Adipocyte (in vitro differentiated cells): Measurements from ENCODE around the gene KNCN.

Experiments used
- DNase-seq: peaks from one replicate; pipeline ENCODE4 v3.0.0-alpha.2; 2015; ENCODE audit warnings: low read depth
- H3K27me3 ChIP-seq: replicated peaks from 2 replicates; pipeline ENCODE4 v1.7.0; 2013; ENCODE audit warnings: mild to moderate bottlenecking, low read length, moderate library complexity; ENCODE audit not compliant: control insufficient read depth, insufficient read depth
- H3K36me3 ChIP-seq: 2 replicates; pipeline ENCODE4 v1.7.0; 2013; ENCODE audit warnings: low read length, mild to moderate bottlenecking, moderate library complexity; ENCODE audit not compliant: control insufficient read depth, insufficient read depth, severe bottlenecking
- H3K4me1 ChIP-seq: 2 replicates; pipeline ENCODE4 v1.7.0; 2013; ENCODE audit warnings: mild to moderate bottlenecking, low read length, moderate library complexity; ENCODE audit not compliant: control insufficient read depth, insufficient read depth
- H3K4me3 ChIP-seq: 2 replicates; pipeline ENCODE4 v1.7.0; 2013; ENCODE audit warnings: mild to moderate bottlenecking, low read length, moderate library complexity
- H3K9ac ChIP-seq: 2 replicates; pipeline ENCODE4 v1.7.0; 2013; ENCODE audit warnings: mild to moderate bottlenecking, low read length, moderate library complexity
- H3K9me3 ChIP-seq: 2 replicates; pipeline ENCODE4 v1.7.0; 2013; ENCODE audit warnings: mild to moderate bottlenecking, low read length, moderate library complexity; ENCODE audit not compliant: control insufficient read depth

The KNCN gene

DNA sequence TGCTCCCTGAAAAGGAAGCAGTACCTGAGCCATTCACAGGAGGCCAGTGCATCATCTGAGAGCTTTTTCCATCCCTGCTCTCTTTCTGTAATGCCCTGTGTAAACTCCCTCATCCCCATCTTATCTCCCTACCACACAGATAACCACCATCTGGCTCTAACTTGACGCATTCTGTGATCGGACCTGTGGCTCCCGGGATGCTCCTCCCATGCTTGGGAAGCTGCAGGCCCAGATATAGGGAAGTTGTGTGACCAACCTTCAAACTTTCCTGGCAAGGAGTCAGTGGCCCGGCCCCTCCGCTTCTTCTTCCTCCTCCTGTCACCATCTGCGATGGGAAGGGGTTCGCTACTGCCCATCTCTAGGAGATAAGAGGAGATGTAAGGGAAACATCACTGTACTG is 31.5 kb upstream of the KNCN start:
- DNase-seq, result no peak
- peaks cover 53% of the 10 kb centered on the region for H3K36me3 ChIP-seq
- H3K27me3 ChIP-seq, result no peaks in the 10 kb centered on the region
- no peaks in the 10 kb centered on the region for H3K9me3 ChIP-seq
- peaks cover 7% of the 10 kb centered on the region for H3K4me1 ChIP-seq
- H3K9ac ChIP-seq, result no peak overlapping the region
- H3K4me3 ChIP-seq, result no peak overlapping the region

DNA sequence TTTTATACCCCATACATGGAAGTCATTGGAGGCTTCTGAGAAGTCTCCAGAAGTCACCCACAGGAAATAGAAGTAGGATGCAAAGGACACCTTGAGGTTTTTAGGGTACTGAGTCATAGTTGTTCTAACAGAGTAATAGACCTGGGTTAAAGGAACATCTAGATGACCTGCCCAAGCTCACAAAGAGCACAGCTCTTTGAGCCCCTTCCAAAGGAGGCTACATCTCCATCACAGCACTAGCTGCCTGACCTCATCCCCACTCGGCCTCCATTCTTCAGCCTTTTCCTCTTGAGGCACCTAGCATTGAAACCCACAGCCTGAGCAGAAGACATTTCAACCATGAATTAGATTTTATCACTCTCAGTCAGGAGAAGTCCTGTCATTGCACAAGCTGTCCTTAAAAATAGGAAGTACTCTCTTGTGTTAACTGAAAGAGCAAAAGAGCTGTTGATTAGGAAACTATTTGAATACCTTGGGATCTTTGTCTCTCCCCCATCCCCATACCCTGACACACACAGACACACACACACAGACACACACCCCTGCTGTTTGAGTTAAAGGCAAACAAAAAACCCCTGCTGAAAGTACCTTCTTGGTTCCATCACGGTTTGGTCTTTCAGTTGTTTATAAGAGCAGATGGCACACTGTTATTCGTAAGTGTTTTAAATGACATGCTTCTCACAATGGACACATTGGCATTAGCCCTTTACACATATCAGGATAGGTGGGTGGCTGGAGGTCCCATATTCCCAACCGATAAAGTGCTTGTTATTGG is 30.4 kb upstream of the KNCN start:
- no peaks in the 10 kb centered on the region for H3K27me3 ChIP-seq
- H3K4me1 ChIP-seq, result peaks cover 7% of the 10 kb centered on the region
- no peak overlapping the region for H3K9ac ChIP-seq
- H3K4me3 ChIP-seq, result no peak overlapping the region
- DNase-seq, result no peak
- peaks cover 60% of the 10 kb centered on the region for H3K36me3 ChIP-seq
- H3K9me3 ChIP-seq, result no peaks in the 10 kb centered on the region

DNA sequence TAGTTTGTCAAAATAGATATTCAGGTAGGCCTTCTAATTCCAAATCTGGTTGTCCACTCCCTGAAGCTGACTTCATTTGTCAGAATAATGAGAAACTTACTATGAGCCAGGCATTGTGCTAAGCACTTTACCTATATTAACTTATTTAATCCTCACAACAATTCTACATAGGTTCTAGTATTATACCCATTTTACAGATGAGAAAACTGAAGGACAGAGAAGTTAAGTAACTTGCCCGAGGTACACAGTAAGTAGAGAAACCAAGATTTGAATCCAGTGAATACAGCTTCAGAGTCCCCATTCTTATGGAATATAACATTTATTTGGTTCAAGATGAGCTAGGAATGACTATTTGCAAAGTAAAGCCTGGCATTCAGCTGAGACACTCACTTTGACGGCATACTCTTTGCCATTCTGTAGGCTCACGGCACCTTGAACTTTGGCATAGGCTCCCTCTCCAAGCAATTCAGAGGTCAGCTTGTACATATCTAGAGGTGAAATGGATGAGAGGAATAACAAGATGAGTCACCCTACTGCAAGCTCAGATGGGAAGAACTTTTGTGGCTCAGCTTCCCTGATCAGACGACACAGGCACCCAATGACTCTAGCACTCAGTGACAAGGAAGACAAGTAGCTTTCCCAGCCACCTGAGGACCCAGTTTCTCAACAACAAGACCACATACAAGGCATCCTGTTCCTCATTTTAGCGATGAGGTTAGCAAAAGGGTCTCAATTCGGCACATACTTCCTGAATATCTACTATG is 28.9 kb upstream of the KNCN start:
- H3K9ac ChIP-seq, result no peak overlapping the region

DNA sequence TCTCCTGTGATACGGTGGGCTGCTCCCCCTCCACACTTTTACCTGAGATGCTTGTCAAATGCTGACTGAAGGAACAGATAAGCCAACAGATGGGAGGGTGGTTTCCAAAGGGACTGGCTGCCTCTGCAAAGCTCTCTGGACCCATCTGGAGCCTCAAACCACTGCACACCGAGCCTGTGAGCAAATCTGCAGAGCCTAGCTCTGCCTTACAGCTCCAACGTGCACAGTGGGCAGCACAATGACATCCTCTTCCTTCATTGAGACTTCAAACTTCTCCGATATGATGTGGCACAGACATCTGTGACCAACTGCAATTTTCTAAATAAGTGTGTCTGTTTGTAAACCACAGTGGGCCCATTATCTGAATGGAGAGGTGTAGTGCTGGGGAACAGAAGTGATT is 26.2 kb upstream of the KNCN start:
- Histone ChIP-seq H3K9me3 (no peaks in the 10 kb centered on the region), H3K9ac (no peak overlapping the region), H3K36me3 (peaks cover 48% of the 10 kb centered on the region), H3K4me1 (peaks cover 17% of the 10 kb centered on the region), H3K4me3 (no peak overlapping the region), H3K27me3 (no peaks in the 10 kb centered on the region)
- DNase-seq, result no peak

More for the DNA sequence above, 28.9 kb upstream of the KNCN start:
- H3K4me1 ChIP-seq, result peaks cover 7% of the 10 kb centered on the region
- peaks cover 68% of the 10 kb centered on the region for H3K36me3 ChIP-seq
- no peak for DNase-seq
- H3K27me3 ChIP-seq, result no peaks in the 10 kb centered on the region
- no peaks in the 10 kb centered on the region for H3K9me3 ChIP-seq
- no peak overlapping the region for H3K4me3 ChIP-seq

DNA sequence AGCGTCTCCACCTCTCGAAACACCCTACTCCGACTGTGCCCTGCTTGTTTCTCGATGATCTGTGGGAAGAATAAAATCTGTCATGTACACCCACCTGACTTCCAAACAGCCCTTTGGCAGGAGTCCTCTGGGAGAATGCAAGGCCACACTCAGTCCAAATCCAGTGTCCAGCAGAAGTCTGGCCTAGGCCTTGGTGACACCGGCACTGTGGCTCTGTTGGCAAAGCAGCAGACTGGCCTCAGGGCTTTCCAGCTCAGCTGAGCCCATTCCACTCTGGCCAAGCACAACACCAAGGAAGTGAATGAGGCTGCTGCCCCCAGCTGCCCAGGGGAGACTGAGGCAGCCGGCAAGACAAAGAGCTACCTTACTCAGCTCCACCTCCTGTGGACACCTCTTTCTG is 25.1 kb upstream of the KNCN start:
- peaks cover 22% of the 10 kb centered on the region for H3K4me1 ChIP-seq
- H3K9me3 ChIP-seq, result no peaks in the 10 kb centered on the region
- H3K36me3 ChIP-seq, result peaks cover 40% of the 10 kb centered on the region

DNA sequence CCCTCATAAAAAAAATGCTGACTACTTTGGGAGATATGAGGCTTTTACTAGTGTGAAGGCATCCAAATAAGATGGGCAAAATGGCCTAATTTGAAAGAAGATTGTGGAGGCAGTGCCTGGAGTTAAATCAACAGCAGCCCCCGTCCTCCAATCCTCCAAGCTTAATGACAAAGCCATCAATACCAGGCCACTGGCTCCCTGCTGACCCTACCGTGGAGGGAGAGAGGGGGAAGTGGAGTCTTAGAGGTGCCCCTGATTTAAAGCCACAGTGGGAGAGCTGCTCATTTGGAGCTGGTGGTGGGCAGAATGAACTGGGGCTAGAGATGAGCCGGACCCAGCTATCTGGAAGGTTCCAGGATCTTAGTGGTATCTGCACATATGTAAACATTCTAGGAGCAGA is 24.3 kb upstream of the KNCN start:
- Histone ChIP-seq H3K36me3 (peaks cover 40% of the 10 kb centered on the region), H3K4me1 (peaks cover 22% of the 10 kb centered on the region)

More for the DNA sequence above, 25.1 kb upstream of the KNCN start:
- H3K9ac ChIP-seq, result no peak overlapping the region
- H3K4me3 ChIP-seq, result no peak overlapping the region
- no peaks in the 10 kb centered on the region for H3K27me3 ChIP-seq
- DNase-seq, result no peak

DNA sequence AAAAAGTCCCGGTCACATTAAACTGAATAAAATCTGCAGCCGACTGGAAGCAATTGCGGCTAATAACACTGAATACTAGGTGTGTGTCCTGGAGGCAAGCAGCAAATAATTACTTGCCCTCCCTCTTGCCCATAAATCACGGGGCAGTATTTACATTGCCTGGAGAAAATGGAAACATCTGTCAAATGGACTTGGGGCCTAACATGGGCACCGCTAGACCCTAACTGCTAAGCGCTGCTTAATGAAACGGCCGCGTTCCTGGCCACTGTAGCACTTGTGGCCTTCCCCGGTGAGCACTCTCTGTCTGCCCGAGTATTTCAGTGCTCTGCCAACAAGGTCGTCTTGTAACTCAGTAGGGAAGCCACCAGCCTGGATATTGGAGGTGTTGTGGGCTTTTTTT is 23.9 kb upstream of the KNCN start:
- Histone ChIP-seq H3K9me3 (no peaks in the 10 kb centered on the region), H3K4me3 (no peak overlapping the region), H3K36me3 (peaks cover 39% of the 10 kb centered on the region), H3K9ac (no peak overlapping the region), H3K4me1 (peaks cover 22% of the 10 kb centered on the region), H3K27me3 (no peaks in the 10 kb centered on the region)
- DNase-seq, result no peak

More for the DNA sequence above, 24.3 kb upstream of the KNCN start:
- Histone ChIP-seq H3K9me3 (no peaks in the 10 kb centered on the region), H3K27me3 (no peaks in the 10 kb centered on the region), H3K4me3 (no peak overlapping the region), H3K9ac (no peak overlapping the region)
- DNase-seq, result no peak

DNA sequence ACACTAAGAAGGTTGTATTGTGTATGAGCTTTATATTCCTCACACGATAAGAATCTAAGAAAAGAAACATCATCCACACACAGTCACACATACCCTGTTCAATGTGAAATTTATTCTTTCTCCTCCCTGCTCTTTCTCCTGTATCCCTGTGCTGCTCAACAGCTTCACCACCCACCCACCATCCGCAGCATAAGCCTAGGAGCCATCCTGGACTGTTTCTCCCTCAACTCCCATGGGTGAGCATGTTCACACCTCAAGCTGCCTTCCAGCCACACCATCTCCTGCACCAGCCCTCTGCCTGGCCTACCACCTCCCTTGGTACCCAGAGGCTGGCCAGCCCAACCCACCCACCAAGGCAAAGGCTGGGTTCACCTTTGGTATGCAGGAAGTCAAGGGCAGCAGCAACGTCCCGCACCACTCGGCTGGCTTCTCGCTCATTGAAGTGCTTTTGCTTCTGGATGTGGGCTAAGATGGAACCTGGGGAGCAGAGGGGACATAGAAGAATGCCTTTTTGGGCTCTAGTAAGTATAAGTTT is 20.3 kb upstream of the KNCN start:
- DNase-seq, result no peak
- H3K27me3 ChIP-seq, result no peaks in the 10 kb centered on the region
- H3K4me1 ChIP-seq, result peaks cover 21% of the 10 kb centered on the region
- peaks cover 23% of the 10 kb centered on the region for H3K36me3 ChIP-seq
- no peak overlapping the region for H3K9ac ChIP-seq
- no peak overlapping the region for H3K4me3 ChIP-seq
- no peaks in the 10 kb centered on the region for H3K9me3 ChIP-seq

DNA sequence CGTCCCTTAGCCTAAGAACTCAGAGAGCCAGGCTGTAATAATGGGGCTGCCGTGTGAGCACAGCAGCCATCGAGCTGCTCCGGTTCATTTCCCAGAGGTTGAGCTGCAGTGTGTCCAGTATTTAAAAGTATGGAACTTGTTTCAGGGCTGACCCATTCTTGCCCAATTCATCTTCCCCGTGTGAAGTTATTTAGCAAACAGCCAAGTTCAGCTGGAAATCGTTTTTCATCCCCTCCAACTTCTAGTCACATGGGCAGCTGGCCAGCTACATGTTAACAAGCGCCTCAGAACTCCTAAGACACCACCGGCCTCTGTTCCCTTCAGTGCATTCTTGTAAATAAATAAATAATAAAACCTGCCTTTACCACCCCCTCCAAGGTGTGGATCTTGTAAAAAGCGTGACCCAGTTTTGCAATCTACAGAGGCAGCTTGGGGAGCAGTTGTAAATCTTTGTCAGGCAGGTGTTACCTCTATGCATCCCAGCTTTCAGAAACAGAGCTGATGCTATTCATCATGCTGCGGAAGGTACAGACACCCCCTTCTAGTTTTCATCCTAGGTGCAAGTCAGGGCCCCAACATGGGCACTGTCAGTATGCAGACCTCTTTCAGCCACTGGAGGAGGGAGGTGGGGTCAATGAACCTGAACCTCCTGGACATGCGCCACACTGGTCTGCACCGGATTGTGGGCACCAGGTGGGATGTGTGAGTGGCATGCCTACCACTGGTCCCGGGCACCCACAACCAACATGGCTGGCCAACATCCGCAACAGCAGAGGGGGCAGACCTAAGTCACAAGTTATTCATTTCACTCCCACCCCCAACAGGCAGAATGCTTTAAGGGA is 18.7 kb upstream of the KNCN start:
- H3K9me3 ChIP-seq, result no peaks in the 10 kb centered on the region
- no peak overlapping the region for H3K4me3 ChIP-seq
- no peaks in the 10 kb centered on the region for H3K27me3 ChIP-seq
- no peak for DNase-seq
- peaks cover 19% of the 10 kb centered on the region for H3K36me3 ChIP-seq
- peaks cover 21% of the 10 kb centered on the region for H3K4me1 ChIP-seq
- H3K9ac ChIP-seq, result no peak overlapping the region

DNA sequence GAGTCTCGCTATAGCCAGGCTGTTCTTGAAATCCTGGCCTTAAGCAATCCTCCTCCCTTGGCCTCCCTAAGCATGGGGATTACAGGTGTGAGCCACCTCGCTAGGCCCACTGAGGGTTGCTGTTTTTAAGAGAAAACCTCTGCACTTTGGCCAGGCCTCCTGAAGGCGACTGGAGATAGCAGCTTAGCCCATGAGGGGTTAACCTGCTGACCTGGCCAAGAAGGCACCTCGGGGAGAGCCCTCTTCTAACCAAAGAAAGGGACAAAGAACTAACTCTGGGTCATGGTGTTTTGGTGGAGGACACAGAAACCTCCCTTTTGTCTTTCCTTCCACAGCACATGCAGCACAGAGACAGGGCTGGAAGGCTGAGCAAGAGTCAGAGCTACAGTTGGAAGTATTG is 17.7 kb upstream of the KNCN start:
- H3K9ac ChIP-seq, result no peak overlapping the region
- H3K9me3 ChIP-seq, result no peaks in the 10 kb centered on the region
- no peak for DNase-seq
- peaks cover 21% of the 10 kb centered on the region for H3K4me1 ChIP-seq
- no peaks in the 10 kb centered on the region for H3K27me3 ChIP-seq
- H3K36me3 ChIP-seq, result peaks cover 25% of the 10 kb centered on the region
- H3K4me3 ChIP-seq, result no peak overlapping the region

DNA sequence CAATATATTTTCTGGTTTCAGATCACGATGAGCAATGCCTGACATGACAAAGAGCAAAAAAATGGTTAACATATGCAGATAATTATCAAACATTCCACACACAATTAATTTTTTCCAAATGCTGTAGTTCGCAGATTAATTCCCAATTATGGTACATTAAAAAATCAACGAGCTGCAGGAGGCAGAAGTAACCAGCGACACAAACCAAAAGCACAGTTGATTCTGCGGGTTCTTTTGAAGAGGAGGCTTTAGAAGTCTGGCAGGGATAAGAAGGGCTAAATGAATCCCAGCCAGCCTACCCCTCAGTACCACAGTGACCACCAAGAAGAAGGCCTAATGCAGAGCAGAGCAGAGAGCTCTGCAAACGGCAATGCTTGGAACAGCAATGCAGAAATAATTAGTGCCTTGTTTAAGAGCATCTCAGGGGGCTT is 17.0 kb upstream of the KNCN start:
- H3K4me1 ChIP-seq, result peaks cover 18% of the 10 kb centered on the region
- peaks cover 25% of the 10 kb centered on the region for H3K36me3 ChIP-seq
- DNase-seq, result no peak
- no peak overlapping the region for H3K9ac ChIP-seq
- H3K27me3 ChIP-seq, result no peaks in the 10 kb centered on the region
- H3K4me3 ChIP-seq, result no peak overlapping the region
- H3K9me3 ChIP-seq, result no peaks in the 10 kb centered on the region
